ENCODE measurements around the gene NUP133. TPM values are rescaled to one million over a fixed set of nuclear protein-coding genes. Genes with fewer than 3 reads are reported as not detected.

The NUP133 gene
- total RNA-seq, 6 donors from 2014 or later = 6.2 to 71.2 (median 28.3) TPM

DNA sequence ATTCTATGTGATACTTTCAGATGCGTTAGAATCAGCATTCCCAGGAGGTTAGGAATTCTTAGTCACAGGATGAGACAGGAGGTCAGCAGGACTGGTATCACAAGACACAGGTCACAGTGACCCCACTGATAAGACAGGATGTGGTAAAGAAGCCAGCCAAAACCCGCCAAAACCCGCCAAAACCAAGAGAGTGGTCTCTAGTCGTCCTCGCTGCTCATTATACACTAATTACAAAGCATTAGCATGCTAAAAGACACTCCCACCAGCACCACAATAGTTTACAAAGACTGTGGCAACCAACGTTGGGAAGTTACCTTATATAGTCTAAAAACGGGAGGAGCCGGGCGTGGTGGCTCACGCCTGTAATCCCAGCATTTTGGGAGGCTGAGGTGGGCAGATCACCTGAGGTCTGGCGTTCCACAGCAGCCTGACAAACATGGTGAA lies 60.3 kb downstream of the NUP133 start:
- 89 to 90% methylated on average over 11 of the region's 11 CpGs for WGBS, 2 donors
- H3K4me3 ChIP-seq = no peak overlapping the region
- H3K9me3 ChIP-seq = no peaks in the 10 kb centered on the region
- no peaks in the 10 kb centered on the region for H3K27me3 ChIP-seq
- H3K4me1 ChIP-seq = no peaks in the 10 kb centered on the region
- TF ChIP-seq POLR2A (IDR thresholded peaks at IDR 0.05) (no peak), POLR2AphosphoS5 (IDR thresholded peaks at IDR 0.05) (no peak), EP300 (IDR thresholded peaks at IDR 0.05) (no peak), CTCF (IDR thresholded peaks at IDR 0.05) (no peak)
- no peak for ATAC-seq (ENCODE audit: low FRiP score in 2 of 2)
- DNase-seq = no peak
- peaks cover 7 to 80% (median 32%) of the 10 kb centered on the region in 4 donors for H3K36me3 ChIP-seq
- H3K27ac ChIP-seq = no peak overlapping the region

DNA sequence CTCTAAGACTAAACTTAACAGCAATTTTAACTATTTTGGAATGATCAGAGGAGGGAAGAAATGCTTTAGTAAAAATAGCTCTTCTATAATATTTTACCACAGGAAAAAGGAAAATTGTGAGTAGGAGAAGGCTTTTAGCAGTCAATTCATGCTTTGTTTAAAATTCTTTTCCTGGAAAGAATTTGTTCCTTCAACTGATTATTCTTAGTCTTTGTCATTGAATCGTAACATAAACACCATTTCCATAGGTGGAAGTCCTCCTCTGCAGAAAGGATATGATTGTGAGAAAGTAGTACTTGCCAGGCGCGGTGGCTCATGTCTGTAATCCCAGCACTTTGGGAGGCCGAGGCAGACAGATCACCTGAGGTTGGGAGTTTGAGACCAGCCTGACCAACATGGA lies 62.3 kb downstream of the NUP133 start:
- WGBS, 2 donors = 80 to 88% methylated on average over 4 of the region's 4 CpGs
- ATAC-seq (ENCODE audit: low FRiP score in 2 of 2) (no peak), DNase-seq (no peak)
- TF ChIP-seq CTCF (IDR thresholded peaks at IDR 0.05) (no peak), POLR2AphosphoS5 (IDR thresholded peaks at IDR 0.05) (no peak), POLR2A (IDR thresholded peaks at IDR 0.05) (no peak), EP300 (IDR thresholded peaks at IDR 0.05) (no peak)
- Histone ChIP-seq H3K27me3 (no peaks in the 10 kb centered on the region), H3K27ac (no peak overlapping the region), H3K36me3 (peaks cover 14 to 75% (median 28%) of the 10 kb centered on the region in 4 donors), H3K9me3 (no peaks in the 10 kb centered on the region), H3K4me3 (no peak overlapping the region), H3K4me1 (no peaks in the 10 kb centered on the region)

- no peak for ATAC-seq (ENCODE audit: low FRiP score in 2 of 2)
- H3K4me3 ChIP-seq = no peak overlapping the region
- peaks cover 11 to 54% (median 22%) of the 10 kb centered on the region in 4 donors for H3K36me3 ChIP-seq
- H3K27ac ChIP-seq = no peak overlapping the region
- no peak for DNase-seq
- H3K27me3 ChIP-seq = no peaks in the 10 kb centered on the region
- TF ChIP-seq CTCF (IDR thresholded peaks at IDR 0.05) = no peak
- no peak for TF ChIP-seq EP300 (IDR thresholded peaks at IDR 0.05)
- no peak for TF ChIP-seq POLR2A (IDR thresholded peaks at IDR 0.05)
- no peak for TF ChIP-seq POLR2AphosphoS5 (IDR thresholded peaks at IDR 0.05)
- no peaks in the 10 kb centered on the region for H3K9me3 ChIP-seq
- H3K4me1 ChIP-seq = no peaks in the 10 kb centered on the region
- WGBS, 2 donors = 78 to 90% methylated on average over 5 of the region's 5 CpGs
Measured at GRCh38 chr1:229440851-229441537, 67.1 kb downstream of the NUP133 start.

DNA sequence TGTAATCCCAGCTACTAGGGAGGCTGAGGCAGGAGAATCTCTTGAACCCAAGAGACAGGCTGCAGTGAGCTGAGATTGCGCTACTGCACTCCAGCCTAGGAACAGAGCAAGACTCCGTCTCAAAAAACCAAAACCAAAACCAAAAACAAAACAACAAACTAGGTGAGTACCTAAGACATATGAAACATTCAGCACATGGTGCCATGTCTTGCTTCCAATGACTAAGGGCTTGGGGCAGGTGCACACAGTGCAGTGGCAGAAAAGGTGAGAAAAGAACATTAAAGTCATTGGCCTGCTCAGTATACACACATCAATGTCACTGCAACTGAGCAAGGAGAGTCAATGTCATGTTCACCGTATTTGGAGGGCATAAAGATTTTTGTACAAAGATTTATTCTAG lies 70.1 kb downstream of the NUP133 start:
- no peaks in the 10 kb centered on the region for H3K9me3 ChIP-seq
- peaks cover 0 to 17% (median 8%) of the 10 kb centered on the region in 4 donors for H3K4me1 ChIP-seq
- H3K27ac ChIP-seq = no peak overlapping the region
- peaks cover 2 to 30% (median 14%) of the 10 kb centered on the region in 4 donors for H3K36me3 ChIP-seq
- ATAC-seq (ENCODE audit: low FRiP score in 2 of 2) = no peak
- 92 to 93% methylated on average over 3 of the region's 3 CpGs for WGBS, 2 donors
- no peak overlapping the region for H3K4me3 ChIP-seq
- no peak for DNase-seq
- TF ChIP-seq EP300 (IDR thresholded peaks at IDR 0.05) (no peak), POLR2AphosphoS5 (IDR thresholded peaks at IDR 0.05) (no peak), CTCF (IDR thresholded peaks at IDR 0.05) (no peak), POLR2A (IDR thresholded peaks at IDR 0.05) (no peak)
- H3K27me3 ChIP-seq = peaks cover 0 to 22% (median 10%) of the 10 kb centered on the region in 4 donors

GRCh38 chr1:229437443-229437842 lies 70.7 kb downstream of the NUP133 start:
- Histone ChIP-seq H3K27me3 (peaks cover 0 to 28% (median 15%) of the 10 kb centered on the region in 4 donors), H3K4me1 (peaks cover 0 to 22% (median 8%) of the 10 kb centered on the region in 4 donors), H3K36me3 (peaks cover 0 to 28% (median 13%) of the 10 kb centered on the region in 4 donors), H3K4me3 (no peak overlapping the region), H3K9me3 (no peaks in the 10 kb centered on the region), H3K27ac (no peak overlapping the region)
- DNase-seq = no peak
- ATAC-seq (ENCODE audit: low FRiP score in 2 of 2) = no peak
- 90 to 100% methylated on average over 2 of the region's 2 CpGs for WGBS, 2 donors
- TF ChIP-seq EP300 (IDR thresholded peaks at IDR 0.05) (no peak), POLR2AphosphoS5 (IDR thresholded peaks at IDR 0.05) (no peak), CTCF (IDR thresholded peaks at IDR 0.05) (no peak), POLR2A (IDR thresholded peaks at IDR 0.05) (no peak)
